ENCODE data around the gene APCDD1L. TPM values are rescaled to one million over a fixed set of nuclear protein-coding genes. Genes with fewer than 3 reads are reported as not detected.
"Not testable (repeated sequence)": the region's sequence is repeated elsewhere in the genome, so short reads cannot be mapped to it uniquely, and the experiment has no call there.

APCDD1L gene
- total and polyA plus RNA-seq, 11 donors: 0.24 to 1.1 (median 0.60) TPM; not detected in 2

- ATAC-seq (no peak), DNase-seq (no peak)
- Histone ChIP-seq H3K36me3 (no peaks in the 10 kb centered on the region), H3K4me1 (peaks cover 0 to 8% (median 0%) of the 10 kb centered on the region in 12 donors), H3K27ac (no peak overlapping the region), H3K9me3 (peaks cover 0 to 35% (median 15%) of the 10 kb centered on the region in 12 donors), H3K27me3 (peaks cover 2 to 22% (median 15%) of the 10 kb centered on the region in 9 donors), H3K4me3 (no peak overlapping the region)
- 91 to 93% (median 92%) methylated on average over 17 of the region's 17 CpGs for WGBS, 4 donors
- intact Hi-C loops (cut with DNase I): no loop called here
- TF ChIP-seq POLR2A (IDR thresholded peaks at IDR 0.05): no peak
- TF ChIP-seq CTCF (IDR thresholded peaks at IDR 0.05): no peak
Observed at GRCh38 chr20:58508762-58509395, 6.3 kb downstream of the APCDD1L start.

GRCh38 chr20:58506999-58507398 is 8.2 kb downstream of the APCDD1L start:
- WGBS, 4 donors: 79 to 86% (median 84%) methylated on average over 3 of the region's 3 CpGs
- H3K4me3 ChIP-seq; H3K27ac ChIP-seq; H3K4me1 ChIP-seq; ATAC-seq; H3K27me3 ChIP-seq; intact Hi-C loops (cut with DNase I); H3K36me3 ChIP-seq; DNase-seq: not testable (repeated sequence)
- peaks cover 0 to 42% (median 18%) of the 10 kb centered on the region in 12 donors for H3K9me3 ChIP-seq

GRCh38 chr20:58504566-58504965 is 10.6 kb downstream of the APCDD1L start:
- intact Hi-C loops (cut with DNase I): no loop called here
- Histone ChIP-seq H3K9me3 (peaks cover 0 to 52% (median 21%) of the 10 kb centered on the region in 12 donors), H3K36me3 (no peaks in the 10 kb centered on the region), H3K4me1 (no peaks in the 10 kb centered on the region), H3K27me3 (peaks cover 0 to 3% (median 0%) of the 10 kb centered on the region in 9 donors), H3K4me3 (no peak overlapping the region), H3K27ac (no peak overlapping the region)
- DNase-seq (no peak), ATAC-seq (no peak)
- WGBS, 4 donors: 78 to 94% (median 86%) methylated on average over 3 of the region's 3 CpGs
- no peak for TF ChIP-seq CTCF (IDR thresholded peaks at IDR 0.05)
- TF ChIP-seq POLR2A (IDR thresholded peaks at IDR 0.05): no peak

GRCh38 chr20:58503668-58504067 is 11.5 kb downstream of the APCDD1L start:
- no peaks in the 10 kb centered on the region for H3K4me1 ChIP-seq
- intact Hi-C loops (cut with DNase I): no loop called here
- 82 to 91% (median 86%) methylated on average over 1 of the region's 1 CpG; no CpG with 5 or more reads in 1 of the 4 donors for WGBS, 4 donors
- no peak overlapping the region for H3K4me3 ChIP-seq
- no peak overlapping the region for H3K27ac ChIP-seq
- TF ChIP-seq POLR2A (IDR thresholded peaks at IDR 0.05) (no peak), CTCF (IDR thresholded peaks at IDR 0.05) (no peak)
- ATAC-seq (no peak), DNase-seq (no peak)
- H3K27me3 ChIP-seq: peaks cover 0 to 3% (median 0%) of the 10 kb centered on the region in 9 donors
- no peaks in the 10 kb centered on the region for H3K36me3 ChIP-seq
- peaks cover 0 to 52% (median 21%) of the 10 kb centered on the region in 12 donors for H3K9me3 ChIP-seq

GRCh38 chr20:58500256-58500655 is 14.9 kb downstream of the APCDD1L start:
- peaks cover 0 to 31% (median 15%) of the 10 kb centered on the region in 12 donors for H3K9me3 ChIP-seq
- WGBS, 4 donors: 90 to 91% (median 90%) methylated on average over 7 of the region's 7 CpGs
- H3K27me3 ChIP-seq: no peaks in the 10 kb centered on the region
- ATAC-seq (no peak), DNase-seq (no peak)
- no peak overlapping the region for H3K4me3 ChIP-seq
- intact Hi-C loops (cut with DNase I): no loop called here
- no peaks in the 10 kb centered on the region for H3K4me1 ChIP-seq
- H3K36me3 ChIP-seq: no peaks in the 10 kb centered on the region
- H3K27ac ChIP-seq: no peak overlapping the region
- TF ChIP-seq POLR2A (IDR thresholded peaks at IDR 0.05) (no peak), CTCF (IDR thresholded peaks at IDR 0.05) (no peak)

Data from heart left ventricle (tissue), 16 donors.